ENCODE measurements around the gene THRSP. TPM values are rescaled to one million over a fixed set of nuclear protein-coding genes. Genes with fewer than 3 reads are reported as not detected.

Gene THRSP
- total and polyA plus RNA-seq, 2 of the 4 experiments (the other 2 are of a cell fraction) = not detected

GRCh38 chr11:78080818-78081495 is 17.3 kb downstream of the THRSP start:
- DNase-seq (peak; percentile 73), ATAC-seq (ENCODE audit: low read depth) (no peak)
- H3K4me1 ChIP-seq (ENCODE audit: control insufficient read depth, insufficient read depth, low read length) = peaks cover 2% of the 10 kb centered on the region; the same call in 1 of the 2 replicates
- H2BK20ac ChIP-seq (ENCODE audit: low read depth, low read length) = peak overlapping the region; percentile 0; the same call in 1 of the 2 replicates
- BruUV-seq (replicated peaks) = no TSS peak
- no peak overlapping the region for H3K56ac ChIP-seq (ENCODE audit: extremely low read depth, insufficient read depth, low read length)
- H4K20me1 ChIP-seq (ENCODE audit: insufficient read depth, low read length) = peaks cover 24% of the 10 kb centered on the region
- peaks cover 13% of the 10 kb centered on the region for H3K9me1 ChIP-seq (ENCODE audit: insufficient read depth, low read length)
- intact Hi-C loops (cut with micrococcal nuclease) (no loop called here), dilution Hi-C loops (cut with HindIII; ENCODE audit: low sequenced_read_pairs, unreplicated experiment) (no loop called here), in situ Hi-C loops (cut with MboI; ENCODE audit: low sequenced_read_pairs) (no loop called here)
- WGBS, 2 experiments (ENCODE audit: extremely low coverage in 2 of 2, insufficient read length in 1 of 2) = 90% methylated on average over 8 of the region's 11 CpGs; no CpG with 5 or more reads in 1 of the 2 experiments
- no peak overlapping the region for H3K14ac ChIP-seq (replicated peaks; ENCODE audit: low read depth, low read length)
- peak overlapping the region; percentile 38; the same call in 1 of the 2 replicates for H2BK120ac ChIP-seq (ENCODE audit: low read depth, low read length)
- H3K4me2 ChIP-seq (ENCODE audit: low read depth, low read length) = no peak overlapping the region
- H3K9me3 ChIP-seq (ENCODE audit: control insufficient read depth, insufficient read depth, low read length) = no peaks in the 10 kb centered on the region
- 0 out of 2 replicates have a peak, but pooled peaks cover 2% of the 10 kb centered on the region for H3K36me3 ChIP-seq (ENCODE audit: control insufficient read depth, insufficient read depth, low read length)
- POLR2A ChIA-PET (ENCODE audit: unreplicated experiment) = no interaction called here
- H3K9ac ChIP-seq (ENCODE audit: low read depth, low read length) = no peak overlapping the region
- peak overlapping the region; percentile 60 for H2AFZ ChIP-seq (replicated peaks; ENCODE audit: low read length, poor library complexity)
- H4K8ac ChIP-seq (ENCODE audit: low read depth in 2 of 2, low read length in 2 of 2) = peak overlapping the region; percentile 95 to 99; a peak in 3 of 4 replicates
- H4K91ac ChIP-seq (ENCODE audit: insufficient read depth, low read depth, low read length) = 0 out of 2 replicates have a peak overlapping the region, but pooled peaks have one; percentile 16
- no peak overlapping the region for H2BK5ac ChIP-seq (ENCODE audit: low read depth, low read length, poor library complexity, severe bottlenecking)
- H4K5ac ChIP-seq (ENCODE audit: low read depth, low read length) = peak overlapping the region; percentile 13
- H2AK5ac ChIP-seq (ENCODE audit: low read depth, low read length) = peak overlapping the region; percentile 39; the same call in 1 of the 2 replicates
- no peak overlapping the region for H3K18ac ChIP-seq (ENCODE audit: low read depth, low read length)
- no peaks in the 10 kb centered on the region for H3K27me3 ChIP-seq (ENCODE audit: control insufficient read depth, insufficient read depth, low read length)
- H3K23ac ChIP-seq (ENCODE audit: low read depth, low read length) = no peak overlapping the region; the same call in 1 of the 2 replicates
- no peak overlapping the region for H2AK9ac ChIP-seq (replicated peaks; ENCODE audit: low read depth, low read length, poor library complexity)
- H3K4me3 ChIP-seq (ENCODE audit: insufficient read depth, low read depth, low read length) = no peak overlapping the region
- 0 out of 2 replicates have a peak overlapping the region, but pooled peaks have one; percentile 33 for H3K4ac ChIP-seq (ENCODE audit: low read depth, low read length)
- H3K79me1 ChIP-seq (ENCODE audit: low read depth in 1 of 2, low read length in 2 of 2) = peaks cover 8 to 40% of the 10 kb centered on the region in 2 experiments
- no peak overlapping the region for H3K27ac ChIP-seq (ENCODE audit: insufficient read depth, low read length)
- no peak overlapping the region for H2BK15ac ChIP-seq (ENCODE audit: low read depth, low read length)
- TF ChIP-seq CEBPB (IDR thresholded peaks at IDR 0.05; ENCODE audit: low read depth, low read length) (0 out of 2 replicates have a peak, but pooled peaks have one; percentile 8), MAZ (IDR thresholded peaks at IDR 0.05; ENCODE audit: borderline replicate concordance, low read depth, low read length) (no peak)
- CTCF ChIA-PET = interaction anchor here (0.6 kb wide), 2 partner anchors 29 to 259 kb away, joined by 4 to 6 read pairs; no protein-coding TSS in a partner anchor

Measured in IMR-90 (cell line).